ENCODE measurements around the gene TLR6. TPM values are rescaled to one million over a fixed set of nuclear protein-coding genes. Genes with fewer than 3 reads are reported as not detected.
A peak's percentile ranks its signal among the peaks of the same experiment; 100 is the strongest.

Gene TLR6, protein sequence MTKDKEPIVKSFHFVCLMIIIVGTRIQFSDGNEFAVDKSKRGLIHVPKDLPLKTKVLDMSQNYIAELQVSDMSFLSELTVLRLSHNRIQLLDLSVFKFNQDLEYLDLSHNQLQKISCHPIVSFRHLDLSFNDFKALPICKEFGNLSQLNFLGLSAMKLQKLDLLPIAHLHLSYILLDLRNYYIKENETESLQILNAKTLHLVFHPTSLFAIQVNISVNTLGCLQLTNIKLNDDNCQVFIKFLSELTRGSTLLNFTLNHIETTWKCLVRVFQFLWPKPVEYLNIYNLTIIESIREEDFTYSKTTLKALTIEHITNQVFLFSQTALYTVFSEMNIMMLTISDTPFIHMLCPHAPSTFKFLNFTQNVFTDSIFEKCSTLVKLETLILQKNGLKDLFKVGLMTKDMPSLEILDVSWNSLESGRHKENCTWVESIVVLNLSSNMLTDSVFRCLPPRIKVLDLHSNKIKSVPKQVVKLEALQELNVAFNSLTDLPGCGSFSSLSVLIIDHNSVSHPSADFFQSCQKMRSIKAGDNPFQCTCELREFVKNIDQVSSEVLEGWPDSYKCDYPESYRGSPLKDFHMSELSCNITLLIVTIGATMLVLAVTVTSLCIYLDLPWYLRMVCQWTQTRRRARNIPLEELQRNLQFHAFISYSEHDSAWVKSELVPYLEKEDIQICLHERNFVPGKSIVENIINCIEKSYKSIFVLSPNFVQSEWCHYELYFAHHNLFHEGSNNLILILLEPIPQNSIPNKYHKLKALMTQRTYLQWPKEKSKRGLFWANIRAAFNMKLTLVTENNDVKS
- total RNA-seq (54.4 and 60.6 TPM in 2 replicates), polyA plus RNA-seq (9.3 and 10.0 TPM in 2 replicates), polyA minus RNA-seq (20.9 and 21.5 TPM in 2 replicates)
- total RNA-seq (2013) = 53.0 TPM

DNA sequence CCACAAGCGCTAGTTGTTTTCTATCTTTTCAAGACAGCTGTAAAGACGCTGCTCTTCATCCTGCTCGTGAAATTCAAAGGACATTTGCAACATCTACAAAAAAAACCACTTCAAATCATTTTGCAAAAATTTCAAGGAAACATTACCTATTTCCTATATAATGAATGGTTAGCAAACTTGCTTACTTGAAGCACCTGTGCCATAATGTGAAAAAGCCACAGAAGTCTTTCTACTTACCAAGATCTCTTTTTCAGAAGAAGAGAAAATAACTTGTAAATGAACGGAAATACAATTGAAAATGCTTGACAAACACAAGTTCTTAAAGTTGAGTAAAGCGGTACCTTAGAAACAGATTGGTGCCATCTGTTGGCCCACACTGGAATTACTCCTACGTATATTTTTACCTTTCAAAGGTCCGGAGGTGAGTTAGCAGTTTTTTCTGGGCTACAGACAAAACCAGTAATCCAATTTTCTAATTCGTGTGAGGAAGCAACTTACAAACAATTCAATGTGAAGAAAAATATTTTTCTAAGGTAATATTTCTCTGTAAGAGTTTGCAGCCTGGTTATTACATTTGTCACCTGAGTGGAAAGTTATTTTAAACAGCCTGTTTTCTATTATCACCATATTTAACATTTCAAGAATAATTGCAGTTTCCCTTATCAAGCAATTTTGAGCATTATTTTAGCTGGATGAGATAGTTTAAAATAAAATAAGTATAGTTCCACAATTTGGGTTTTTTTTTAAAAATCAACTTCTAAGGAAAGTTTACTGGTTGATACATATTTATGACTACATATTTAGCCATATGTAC is at the start of gene TLR6:
TLR6 (minus strand) TSS at position 294 of the 814 bp plus-strand sequence. CDS start 27,344 bp downstream, outside the sequence.
- peak within 1 kb of the TSS; percentile 93 for H3K4me3 Mint-ChIP-seq
- H3K27me3 Mint-ChIP-seq = no peaks in the 10 kb centered on the region
- Histone ChIP-seq H3K36me3 (replicated peaks in 1 of 2; ENCODE audit: control extremely low read depth in 1 of 2, control insufficient read depth in 1 of 2, extremely low read depth in 1 of 2, insufficient read depth in 2 of 2, low read length in 1 of 2) (no peaks in the 10 kb centered on the region), H4K20me1 (ENCODE audit: control insufficient read depth, insufficient read depth, low read length, poor library complexity, severe bottlenecking) (no peaks in the 10 kb centered on the region), H3K4me2 (replicated peaks; ENCODE audit: low read depth, low read length, poor library complexity, severe bottlenecking) (peak within 1 kb of the TSS; percentile 76), H3K4me1 (ENCODE audit: control insufficient read depth in 2 of 2, insufficient read depth in 2 of 2, low read length in 2 of 2) (peaks cover 39 to 43% of the 10 kb centered on the region in 2 donors), H3K4me3 (ENCODE audit: control extremely low read depth in 1 of 5, extremely low read depth in 1 of 5, insufficient read depth in 1 of 5, low read depth in 2 of 5, low read length in 4 of 5) (peak within 1 kb of the TSS; percentile 51 to 78 (median 70)), H3K9ac (ENCODE audit: low read length) (peak within 1 kb of the TSS; percentile 71), H3K79me2 (ENCODE audit: control insufficient read depth, insufficient read depth, low read length) (peaks cover 32% of the 10 kb centered on the region), H3K27ac (ENCODE audit: low read length in 2 of 2) (peak within 1 kb of the TSS; percentile 73 to 77), H2AFZ (ENCODE audit: insufficient read depth, low read depth, low read length, poor library complexity, severe bottlenecking) (peak within 1 kb of the TSS; percentile 62), H3K9me3 (ENCODE audit: control extremely low read depth in 1 of 3, control insufficient read depth in 2 of 3, insufficient read depth in 1 of 3, low read length in 2 of 3) (no peaks in the 10 kb centered on the region), H3K27me3 (replicated peaks in 1 of 4; ENCODE audit: control extremely low read depth in 1 of 4, control insufficient read depth in 3 of 4, insufficient read depth in 4 of 4, low read length in 3 of 4) (no peaks in the 10 kb centered on the region)
- WGBS (ENCODE audit: insufficient coverage) = 0% methylated on average over 3 of the region's 8 CpGs
- TF ChIP-seq, protein P1, sequence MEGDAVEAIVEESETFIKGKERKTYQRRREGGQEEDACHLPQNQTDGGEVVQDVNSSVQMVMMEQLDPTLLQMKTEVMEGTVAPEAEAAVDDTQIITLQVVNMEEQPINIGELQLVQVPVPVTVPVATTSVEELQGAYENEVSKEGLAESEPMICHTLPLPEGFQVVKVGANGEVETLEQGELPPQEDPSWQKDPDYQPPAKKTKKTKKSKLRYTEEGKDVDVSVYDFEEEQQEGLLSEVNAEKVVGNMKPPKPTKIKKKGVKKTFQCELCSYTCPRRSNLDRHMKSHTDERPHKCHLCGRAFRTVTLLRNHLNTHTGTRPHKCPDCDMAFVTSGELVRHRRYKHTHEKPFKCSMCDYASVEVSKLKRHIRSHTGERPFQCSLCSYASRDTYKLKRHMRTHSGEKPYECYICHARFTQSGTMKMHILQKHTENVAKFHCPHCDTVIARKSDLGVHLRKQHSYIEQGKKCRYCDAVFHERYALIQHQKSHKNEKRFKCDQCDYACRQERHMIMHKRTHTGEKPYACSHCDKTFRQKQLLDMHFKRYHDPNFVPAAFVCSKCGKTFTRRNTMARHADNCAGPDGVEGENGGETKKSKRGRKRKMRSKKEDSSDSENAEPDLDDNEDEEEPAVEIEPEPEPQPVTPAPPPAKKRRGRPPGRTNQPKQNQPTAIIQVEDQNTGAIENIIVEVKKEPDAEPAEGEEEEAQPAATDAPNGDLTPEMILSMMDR (IDR thresholded peaks at IDR 0.05) = peak; percentile 87
- no peak for TF ChIP-seq EZH2 (IDR thresholded peaks at IDR 0.05; ENCODE audit: borderline replicate concordance, insufficient read depth, low read depth, low read length, poor library complexity, severe bottlenecking)
- ChIA-PET POLR2A (interaction anchor here (1.0 to 2.0 kb wide), 9 partner anchors 10 to 97 kb away, joined by 3 to 15 read pairs (median 4); partner anchors contain the start of genes TLR1 and TLR10), CTCF (interaction anchor here (0.6 to 4.5 kb wide), 27 partner anchors 10 to 677 kb away, joined by 3 to 117 read pairs (median 5); partner anchors contain the start of genes FAM114A1, TLR1 and TLR10)
- H3K9me3 Mint-ChIP-seq (ENCODE audit: insufficient read depth) = no peaks in the 10 kb centered on the region
- peaks cover 52% of the 10 kb centered on the region for H3K4me1 Mint-ChIP-seq
- intact Hi-C loops (cut with micrococcal nuclease) = loop anchor here (1.0 to 10.0 kb wide), 9 partner anchors 40 to 882 kb away; partner anchors contain the start of gene TLR10
- DNase-seq (peak; percentile 87), ATAC-seq (ENCODE audit: low read depth) (peak; percentile 56)
- H3K27ac Mint-ChIP-seq = peak within 1 kb of the TSS; percentile 94
